ENCODE results near the gene CYP4F2.
"Not testable (repeated sequence)": the region's sequence is repeated elsewhere in the genome, so short reads cannot be mapped to it uniquely, and the experiment has no call there.

Gene CYP4F2

GRCh38 chr19:15900032-15900431, 2.2 kb upstream of the CYP4F2 start:
- FAIRE-seq = not testable (repeated sequence)

- not testable (repeated sequence) for FAIRE-seq
These were observed 1.7 kb upstream of the CYP4F2 start for GRCh38 chr19:15899561-15899960.

- FAIRE-seq = no peak
These were observed 692 bp downstream of the CYP4F2 start for GRCh38 chr19:15897026-15897737.

GRCh38 chr19:15895876-15896430, 1.9 kb downstream of the CYP4F2 start:
- FAIRE-seq = no peak

- FAIRE-seq = no peak
These were observed 3.5 kb downstream of the CYP4F2 start for GRCh38 chr19:15894359-15894758.

GRCh38 chr19:15893477-15893876, 4.4 kb downstream of the CYP4F2 start:
- no peak for FAIRE-seq

- no peak for FAIRE-seq
These were observed 5.9 kb downstream of the CYP4F2 start for GRCh38 chr19:15892012-15892411.

GRCh38 chr19:15891434-15891833, 6.4 kb downstream of the CYP4F2 start:
- no peak for FAIRE-seq

GRCh38 chr19:15889339-15889738, 8.5 kb downstream of the CYP4F2 start:
- FAIRE-seq = not testable (repeated sequence)

- no peak for FAIRE-seq
These were observed 12.0 kb downstream of the CYP4F2 start for GRCh38 chr19:15885919-15886318.

- no peak for FAIRE-seq
These were observed 12.7 kb downstream of the CYP4F2 start for GRCh38 chr19:15885167-15885566.

- not testable (repeated sequence) for FAIRE-seq
These were observed 14.5 kb downstream of the CYP4F2 start for GRCh38 chr19:15883329-15883728.

GRCh38 chr19:15874821-15875474, 22.9 kb downstream of the CYP4F2 start:
- no peak for FAIRE-seq

GRCh38 chr19:15873771-15874170, 24.1 kb downstream of the CYP4F2 start:
- not testable (repeated sequence) for FAIRE-seq

- no peak for FAIRE-seq
These were observed 26.3 kb downstream of the CYP4F2 start for GRCh38 chr19:15871570-15871969.

- FAIRE-seq = no peak
These were observed 28.0 kb downstream of the CYP4F2 start for GRCh38 chr19:15869873-15870272.

- peak; percentile 79 for FAIRE-seq
These were observed 28.7 kb downstream of the CYP4F2 start for GRCh38 chr19:15869109-15869555.

- FAIRE-seq = no peak
These were observed 31.2 kb downstream of the CYP4F2 start for GRCh38 chr19:15866636-15867035.

GRCh38 chr19:15864824-15865223, 33.0 kb downstream of the CYP4F2 start:
- FAIRE-seq = no peak

- peak; percentile 58 for FAIRE-seq
These were observed 34.6 kb downstream of the CYP4F2 start for GRCh38 chr19:15863272-15863671.

- no peak for FAIRE-seq
These were observed 35.4 kb downstream of the CYP4F2 start for GRCh38 chr19:15862444-15862843.

GRCh38 chr19:15860522-15860921, 37.4 kb downstream of the CYP4F2 start:
- no peak for FAIRE-seq

- no peak for FAIRE-seq
These were observed 38.7 kb downstream of the CYP4F2 start for GRCh38 chr19:15859187-15859586.

GRCh38 chr19:15850385-15850784, 47.5 kb downstream of the CYP4F2 start:
- no peak for FAIRE-seq

Data from G401.6 (cell line).